ENCODE measurements around the gene EIF4E2.

The EIF4E2 gene, protein sequence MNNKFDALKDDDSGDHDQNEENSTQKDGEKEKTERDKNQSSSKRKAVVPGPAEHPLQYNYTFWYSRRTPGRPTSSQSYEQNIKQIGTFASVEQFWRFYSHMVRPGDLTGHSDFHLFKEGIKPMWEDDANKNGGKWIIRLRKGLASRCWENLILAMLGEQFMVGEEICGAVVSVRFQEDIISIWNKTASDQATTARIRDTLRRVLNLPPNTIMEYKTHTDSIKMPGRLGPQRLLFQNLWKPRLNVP

DNA sequence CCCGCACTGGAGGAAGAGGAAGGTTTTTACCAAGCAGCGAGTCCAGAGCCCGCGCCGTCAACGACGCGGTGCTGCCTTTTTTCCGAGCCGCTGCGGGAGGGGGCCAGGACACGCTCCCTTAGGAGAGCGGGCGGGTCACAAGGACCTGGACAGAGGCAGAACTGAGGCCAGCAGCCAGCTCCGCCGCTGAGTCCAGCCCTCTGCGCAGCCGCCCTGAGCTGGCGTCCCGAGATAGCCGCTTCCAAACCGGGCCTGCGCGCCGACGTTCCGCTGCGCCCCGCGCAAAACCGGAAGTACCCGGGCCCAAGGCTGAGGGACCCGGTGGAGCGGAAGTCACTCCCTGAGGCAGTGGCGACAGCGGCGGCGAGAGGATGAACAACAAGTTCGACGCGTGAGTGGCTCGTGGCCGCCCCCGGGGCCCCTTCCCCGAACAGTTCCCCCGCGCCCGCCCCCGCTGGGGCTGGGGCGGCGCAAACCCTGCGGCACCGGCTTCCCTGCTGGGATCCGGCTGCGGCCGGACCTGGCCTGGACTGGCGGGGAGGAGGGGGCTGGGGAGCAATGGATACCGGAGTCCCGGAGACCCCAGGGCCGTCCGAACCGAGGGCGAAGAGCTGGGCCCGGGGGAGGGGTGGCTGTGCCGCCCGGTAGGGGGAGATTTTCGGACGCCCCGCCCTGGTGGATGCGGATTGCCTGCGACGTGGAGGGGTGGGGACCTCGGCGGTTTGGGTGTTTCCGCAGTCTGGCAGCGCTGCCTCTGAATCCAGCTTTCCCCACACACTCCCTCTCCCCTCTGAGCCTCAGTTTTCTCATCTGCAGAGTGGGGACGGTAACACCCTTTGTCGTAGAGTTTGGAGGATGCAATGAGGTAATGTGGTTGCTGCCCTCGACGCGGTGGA lies at the start of gene EIF4E2, which contains the start of gene TIGD1:
Gene EIF4E2 (plus strand): TSS at position 336 of the 896 bp plus-strand sequence. CDS start 36 bp downstream, at position 372.
Gene TIGD1 (minus strand): TSS at position 204 of the 896 bp plus-strand sequence. CDS start 675 bp downstream, outside the sequence.
- peak; percentile 93 for DNase-seq
- CTCF ChIA-PET: no interaction called here
- Mint-ChIP-seq H3K9me3 (peaks cover 5% of the 10 kb centered on the region), H3K4me3 (peak within 1 kb of the TSS; percentile 96), H3K4me1 (peaks cover 75% of the 10 kb centered on the region), H3K27ac (peak within 1 kb of the TSS; percentile 100), H3K36me3 (peaks cover 49% of the 10 kb centered on the region), H3K27me3 (no peaks in the 10 kb centered on the region)

- CTCF ChIA-PET: no interaction called here
- no peak for DNase-seq
- Mint-ChIP-seq H3K27me3 (peaks cover 74% of the 10 kb centered on the region), H3K9me3 (no peaks in the 10 kb centered on the region), H3K36me3 (no peaks in the 10 kb centered on the region), H3K4me1 (peaks cover 6% of the 10 kb centered on the region), H3K27ac (no peak overlapping the region), H3K4me3 (no peak overlapping the region)
Observed at GRCh38 chr2:232501331-232501771, 49.1 kb upstream of the EIF4E2 start.

- DNase-seq: no peak
- Mint-ChIP-seq H3K4me1 (peaks cover 6% of the 10 kb centered on the region), H3K27me3 (peaks cover 79% of the 10 kb centered on the region), H3K4me3 (no peak overlapping the region), H3K36me3 (no peaks in the 10 kb centered on the region), H3K27ac (no peak overlapping the region), H3K9me3 (no peaks in the 10 kb centered on the region)
- CTCF ChIA-PET: no interaction called here
Observed at GRCh38 chr2:232501794-232502390, 48.6 kb upstream of the EIF4E2 start.

DNA sequence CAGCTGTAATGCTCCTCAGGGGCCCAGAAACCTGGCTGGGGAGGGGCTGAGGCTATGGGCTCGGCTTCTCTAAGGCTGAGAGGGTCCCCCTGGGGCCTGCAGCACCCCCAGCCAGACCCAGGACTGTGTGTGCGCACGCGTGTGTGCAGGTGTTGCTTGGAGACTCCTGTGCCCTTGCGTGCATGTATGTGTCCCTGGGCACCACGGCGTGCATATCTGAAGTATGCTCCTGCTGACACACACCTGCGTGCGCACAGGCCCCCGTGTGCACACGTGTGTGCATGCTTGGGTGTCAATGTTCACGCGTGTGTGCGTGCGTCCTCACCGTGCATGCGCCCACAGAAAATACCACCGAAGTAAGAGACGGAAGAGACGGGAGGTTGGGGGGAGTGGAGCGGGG lies 48.0 kb upstream of the EIF4E2 start:
- no peak for DNase-seq
- CTCF ChIA-PET: no interaction called here

GRCh38 chr2:232502911-232503808 lies 47.3 kb upstream of the EIF4E2 start:
- CTCF ChIA-PET: no interaction called here
- peaks cover 92% of the 10 kb centered on the region for H3K27me3 Mint-ChIP-seq
- no peak overlapping the region for H3K27ac Mint-ChIP-seq
- H3K9me3 Mint-ChIP-seq: no peaks in the 10 kb centered on the region
- H3K36me3 Mint-ChIP-seq: no peaks in the 10 kb centered on the region
- DNase-seq: no peak
- peaks cover 6% of the 10 kb centered on the region for H3K4me1 Mint-ChIP-seq
- H3K4me3 Mint-ChIP-seq: no peak overlapping the region

More for the DNA sequence above, 48.0 kb upstream of the EIF4E2 start:
- Mint-ChIP-seq H3K4me3 (peak overlapping the region; percentile 43), H3K27ac (no peak overlapping the region), H3K27me3 (peaks cover 86% of the 10 kb centered on the region), H3K9me3 (no peaks in the 10 kb centered on the region), H3K36me3 (no peaks in the 10 kb centered on the region), H3K4me1 (peaks cover 6% of the 10 kb centered on the region)

DNA sequence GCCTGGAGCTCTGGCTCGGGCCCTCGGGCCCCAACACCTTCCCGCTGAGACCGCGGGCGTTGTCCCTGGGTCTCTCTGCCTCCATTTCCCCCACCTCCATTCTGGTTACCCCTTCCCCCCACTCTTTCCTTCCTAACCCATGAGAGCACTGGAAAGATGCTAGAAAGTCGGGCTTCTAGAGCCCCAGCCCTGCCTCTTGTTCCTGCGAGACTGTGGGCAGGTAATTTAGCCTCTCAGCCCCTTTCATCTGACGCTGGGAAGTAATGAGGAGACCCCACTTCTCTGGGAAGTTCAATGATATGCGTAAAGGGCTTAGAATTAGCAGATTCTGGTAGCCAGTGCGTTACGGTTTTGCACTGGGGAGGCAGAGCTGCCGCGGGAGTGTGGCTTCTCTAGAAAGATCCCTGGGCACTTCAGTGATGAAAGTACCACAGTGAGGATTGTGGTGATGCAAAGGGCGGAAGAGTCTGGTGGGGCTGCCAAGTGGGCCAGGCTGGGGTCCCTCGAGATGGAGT lies 46.6 kb upstream of the EIF4E2 start:
- CTCF ChIA-PET: no interaction called here
- H3K4me3 Mint-ChIP-seq: no peak overlapping the region
- H3K27ac Mint-ChIP-seq: no peak overlapping the region
- no peak for DNase-seq
- peaks cover 6% of the 10 kb centered on the region for H3K4me1 Mint-ChIP-seq
- H3K36me3 Mint-ChIP-seq: no peaks in the 10 kb centered on the region
- H3K9me3 Mint-ChIP-seq: no peaks in the 10 kb centered on the region
- peaks cover 99% of the 10 kb centered on the region for H3K27me3 Mint-ChIP-seq

DNA sequence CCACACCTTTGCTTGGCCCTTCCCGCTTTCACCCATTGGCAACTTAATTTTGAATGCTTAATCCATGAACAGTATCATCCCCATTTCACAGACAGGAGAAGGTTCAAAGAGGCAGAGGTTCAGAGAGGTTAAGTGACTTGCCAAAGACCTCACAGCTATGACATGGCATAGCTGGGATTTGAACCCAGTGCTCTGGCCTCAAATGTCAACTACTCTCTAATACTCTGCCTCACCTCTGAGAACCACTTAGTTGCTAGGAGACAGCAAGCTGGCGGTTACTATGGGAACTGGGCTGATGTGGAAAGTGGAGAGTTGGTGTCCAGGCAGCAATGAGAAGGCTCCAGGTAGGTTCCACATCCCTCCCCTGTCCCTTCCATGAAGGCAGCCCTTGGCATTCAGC lies 46.1 kb upstream of the EIF4E2 start:
- no peak for DNase-seq
- Mint-ChIP-seq H3K4me3 (no peak overlapping the region), H3K4me1 (peaks cover 6% of the 10 kb centered on the region), H3K36me3 (no peaks in the 10 kb centered on the region), H3K27me3 (peaks cover 94% of the 10 kb centered on the region), H3K27ac (no peak overlapping the region), H3K9me3 (no peaks in the 10 kb centered on the region)
- CTCF ChIA-PET: no interaction called here

DNA sequence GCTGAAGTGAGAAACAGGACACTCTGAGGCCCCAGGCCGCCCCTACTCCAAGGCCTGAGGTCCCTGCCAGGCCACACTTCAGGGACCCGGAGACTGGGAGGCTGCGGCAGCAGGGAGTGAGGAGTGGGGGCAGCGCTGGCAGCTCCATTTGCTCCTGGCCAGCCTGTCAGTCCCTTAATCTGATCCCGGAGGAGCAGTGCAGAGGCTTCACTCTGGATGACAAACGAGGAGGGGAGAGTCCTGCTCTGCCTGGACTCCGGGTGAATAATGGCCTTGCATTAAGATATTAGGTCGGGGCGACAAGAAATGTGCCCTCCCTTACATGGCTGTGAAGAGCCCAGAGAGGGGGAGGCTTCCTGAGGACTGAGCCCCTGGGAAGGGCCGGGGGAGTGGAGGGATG lies 44.6 kb upstream of the EIF4E2 start:
- Mint-ChIP-seq H3K9me3 (no peaks in the 10 kb centered on the region), H3K36me3 (no peaks in the 10 kb centered on the region), H3K4me3 (no peak overlapping the region), H3K27ac (no peak overlapping the region), H3K4me1 (peaks cover 6% of the 10 kb centered on the region), H3K27me3 (peaks cover 81% of the 10 kb centered on the region)
- CTCF ChIA-PET: no interaction called here
- no peak for DNase-seq

- peaks cover 6% of the 10 kb centered on the region for H3K4me1 Mint-ChIP-seq
- H3K27ac Mint-ChIP-seq: no peak overlapping the region
- H3K36me3 Mint-ChIP-seq: no peaks in the 10 kb centered on the region
- CTCF ChIA-PET: no interaction called here
- DNase-seq: no peak
- H3K27me3 Mint-ChIP-seq: peaks cover 79% of the 10 kb centered on the region
- H3K4me3 Mint-ChIP-seq: no peak overlapping the region
- H3K9me3 Mint-ChIP-seq: no peaks in the 10 kb centered on the region
Observed at GRCh38 chr2:232506709-232507108, 43.8 kb upstream of the EIF4E2 start.

GRCh38 chr2:232508251-232508650 lies 42.2 kb upstream of the EIF4E2 start:
- H3K4me3 Mint-ChIP-seq: no peak overlapping the region
- H3K36me3 Mint-ChIP-seq: no peaks in the 10 kb centered on the region
- no peak overlapping the region for H3K27ac Mint-ChIP-seq
- CTCF ChIA-PET: no interaction called here
- DNase-seq: no peak
- H3K27me3 Mint-ChIP-seq: peaks cover 74% of the 10 kb centered on the region
- H3K4me1 Mint-ChIP-seq: peaks cover 4% of the 10 kb centered on the region
- H3K9me3 Mint-ChIP-seq: no peaks in the 10 kb centered on the region

DNA sequence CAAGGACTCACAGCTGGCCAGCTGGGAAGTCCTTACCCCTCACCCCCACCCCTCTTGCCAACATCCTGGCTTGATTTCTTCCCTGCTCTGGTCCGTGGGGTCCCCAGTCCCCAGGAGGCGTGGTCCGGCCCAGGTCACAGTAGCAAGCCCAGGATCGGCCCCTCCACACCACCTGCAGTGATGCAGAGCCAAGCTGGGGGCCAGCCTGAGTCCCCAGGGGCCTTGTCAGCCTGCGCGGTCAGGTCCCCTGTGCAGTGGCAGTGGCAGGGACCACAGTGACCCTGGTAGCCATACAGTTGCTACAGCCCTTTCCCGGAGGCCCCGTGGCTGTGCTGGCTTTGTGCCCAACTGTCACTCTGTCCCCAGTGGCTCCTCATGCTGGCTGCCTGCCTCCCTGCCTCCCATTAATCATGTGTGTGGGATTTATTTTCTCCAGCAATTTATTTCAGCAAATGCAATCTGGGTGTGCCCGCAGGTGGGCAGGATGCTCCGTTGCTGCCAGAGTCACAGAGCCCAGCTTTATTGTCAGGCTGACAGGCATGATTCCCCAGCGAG lies 39.1 kb upstream of the EIF4E2 start:
- peaks cover 54% of the 10 kb centered on the region for H3K27me3 Mint-ChIP-seq

DNA sequence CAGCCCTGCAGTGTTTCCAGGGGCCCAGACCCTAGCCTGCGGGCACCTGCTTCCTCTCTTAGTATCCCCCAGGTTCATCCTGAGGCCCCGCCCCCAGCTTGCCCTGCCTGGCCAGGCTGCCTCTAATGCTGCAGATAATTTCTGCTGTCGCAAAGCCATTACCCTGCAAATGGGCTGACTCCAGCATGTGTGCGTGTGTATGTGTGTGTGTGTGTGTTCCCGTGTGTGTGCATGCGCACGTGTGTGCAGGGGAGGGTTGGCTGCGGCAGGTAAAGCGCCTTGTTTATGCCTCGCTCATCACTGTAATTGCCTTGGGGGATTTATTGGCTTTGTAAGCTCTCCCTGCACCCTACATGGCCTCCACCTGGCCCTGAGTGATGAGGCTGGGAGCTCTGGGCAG lies 37.9 kb upstream of the EIF4E2 start:
- no peaks in the 10 kb centered on the region for H3K9me3 Mint-ChIP-seq
- CTCF ChIA-PET: no interaction called here
- H3K36me3 Mint-ChIP-seq: no peaks in the 10 kb centered on the region
- no peak for DNase-seq
- no peak overlapping the region for H3K27ac Mint-ChIP-seq
- H3K4me1 Mint-ChIP-seq: no peaks in the 10 kb centered on the region
- H3K4me3 Mint-ChIP-seq: no peak overlapping the region
- H3K27me3 Mint-ChIP-seq: peaks cover 51% of the 10 kb centered on the region

More for the DNA sequence above, 39.1 kb upstream of the EIF4E2 start:
- H3K9me3 Mint-ChIP-seq: no peaks in the 10 kb centered on the region
- no peak overlapping the region for H3K4me3 Mint-ChIP-seq
- CTCF ChIA-PET: no interaction called here
- no peaks in the 10 kb centered on the region for H3K4me1 Mint-ChIP-seq
- H3K36me3 Mint-ChIP-seq: no peaks in the 10 kb centered on the region
- no peak overlapping the region for H3K27ac Mint-ChIP-seq
- DNase-seq: no peak

- CTCF ChIA-PET: no interaction called here
Observed at GRCh38 chr2:232513353-232513752, 37.1 kb upstream of the EIF4E2 start.

More at GRCh38 chr2:232513353-232513752, 37.1 kb upstream of the EIF4E2 start:
- H3K4me3 Mint-ChIP-seq: no peak overlapping the region
- no peaks in the 10 kb centered on the region for H3K9me3 Mint-ChIP-seq
- peak overlapping the region; percentile 42 for H3K27ac Mint-ChIP-seq
- no peaks in the 10 kb centered on the region for H3K36me3 Mint-ChIP-seq
- no peak for DNase-seq
- H3K4me1 Mint-ChIP-seq: no peaks in the 10 kb centered on the region
- H3K27me3 Mint-ChIP-seq: peaks cover 43% of the 10 kb centered on the region
